ENCODE results near the gene DFFA. TPM values are rescaled to one million over a fixed set of nuclear protein-coding genes. Genes with fewer than 3 reads are reported as not detected.

Gene DFFA, protein sequence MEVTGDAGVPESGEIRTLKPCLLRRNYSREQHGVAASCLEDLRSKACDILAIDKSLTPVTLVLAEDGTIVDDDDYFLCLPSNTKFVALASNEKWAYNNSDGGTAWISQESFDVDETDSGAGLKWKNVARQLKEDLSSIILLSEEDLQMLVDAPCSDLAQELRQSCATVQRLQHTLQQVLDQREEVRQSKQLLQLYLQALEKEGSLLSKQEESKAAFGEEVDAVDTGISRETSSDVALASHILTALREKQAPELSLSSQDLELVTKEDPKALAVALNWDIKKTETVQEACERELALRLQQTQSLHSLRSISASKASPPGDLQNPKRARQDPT
- 10 to 100 TPM; 17.9 to 32.5 (median 26.0) TPM for total RNA-seq

GRCh38 chr1:10472220-10473144, at the start of gene DFFA:
DFFA (minus strand) TSS chr1:10472529; CDS start chr1:10472458, 71 bp downstream.
- Histone ChIP-seq H3K36me3 (peaks cover 9 to 21% (median 20%) of the 10 kb centered on the region in 4 donors), H3K27ac (replicated peaks in 1 of 4) (peak within 1 kb of the TSS; percentile 78 to 85 (median 82))

DNA sequence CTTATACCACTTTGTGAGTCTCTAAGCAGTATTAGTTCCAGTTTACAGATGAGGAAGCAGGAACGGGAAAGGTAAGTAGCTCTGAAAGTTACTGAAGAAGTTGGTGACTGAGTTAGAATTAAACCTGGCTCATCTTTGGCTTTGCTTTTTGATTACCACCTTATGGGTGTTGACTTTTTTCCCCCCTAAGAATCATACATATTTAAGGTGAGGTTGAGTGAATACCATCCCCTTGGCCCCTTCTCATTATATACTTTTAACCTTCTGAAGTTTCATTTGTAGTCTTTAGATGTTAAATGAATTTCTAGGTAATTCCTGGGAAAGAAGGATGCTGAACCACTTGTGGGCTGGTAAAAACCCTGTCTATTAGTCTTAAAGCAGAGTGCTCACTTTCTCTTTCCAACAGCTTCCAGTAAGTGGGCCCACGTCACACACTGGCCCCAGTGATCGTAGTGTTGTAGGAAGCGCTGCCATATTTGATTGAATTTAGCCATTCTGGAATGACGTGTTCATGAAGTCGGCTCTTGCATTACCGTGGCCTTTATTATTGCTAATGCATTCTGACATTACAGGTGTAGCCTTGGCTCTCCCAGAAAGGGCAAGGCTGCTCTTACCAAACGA, 49.3 kb upstream of the DFFA start:
- no peaks in the 10 kb centered on the region for H3K9me3 ChIP-seq
- H3K27me3 ChIP-seq = no peaks in the 10 kb centered on the region
- H3K27ac ChIP-seq (replicated peaks in 1 of 4) = no peak overlapping the region
- TF ChIP-seq EP300 (IDR thresholded peaks at IDR 0.05) = no peak
- TF ChIP-seq, protein P1, sequence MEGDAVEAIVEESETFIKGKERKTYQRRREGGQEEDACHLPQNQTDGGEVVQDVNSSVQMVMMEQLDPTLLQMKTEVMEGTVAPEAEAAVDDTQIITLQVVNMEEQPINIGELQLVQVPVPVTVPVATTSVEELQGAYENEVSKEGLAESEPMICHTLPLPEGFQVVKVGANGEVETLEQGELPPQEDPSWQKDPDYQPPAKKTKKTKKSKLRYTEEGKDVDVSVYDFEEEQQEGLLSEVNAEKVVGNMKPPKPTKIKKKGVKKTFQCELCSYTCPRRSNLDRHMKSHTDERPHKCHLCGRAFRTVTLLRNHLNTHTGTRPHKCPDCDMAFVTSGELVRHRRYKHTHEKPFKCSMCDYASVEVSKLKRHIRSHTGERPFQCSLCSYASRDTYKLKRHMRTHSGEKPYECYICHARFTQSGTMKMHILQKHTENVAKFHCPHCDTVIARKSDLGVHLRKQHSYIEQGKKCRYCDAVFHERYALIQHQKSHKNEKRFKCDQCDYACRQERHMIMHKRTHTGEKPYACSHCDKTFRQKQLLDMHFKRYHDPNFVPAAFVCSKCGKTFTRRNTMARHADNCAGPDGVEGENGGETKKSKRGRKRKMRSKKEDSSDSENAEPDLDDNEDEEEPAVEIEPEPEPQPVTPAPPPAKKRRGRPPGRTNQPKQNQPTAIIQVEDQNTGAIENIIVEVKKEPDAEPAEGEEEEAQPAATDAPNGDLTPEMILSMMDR (IDR thresholded peaks at IDR 0.05) = no peak
- no peak for TF ChIP-seq POLR2A (IDR thresholded peaks at IDR 0.05; ENCODE audit: low read depth)
- no peak for TF ChIP-seq POLR2AphosphoS5 (IDR thresholded peaks at IDR 0.05)
- 93% methylated on average over 8 of the region's 8 CpGs for WGBS
- intact Hi-C loops (cut with DNase I) = no loop called here
- H3K4me3 ChIP-seq = no peak overlapping the region
- no peaks in the 10 kb centered on the region for H3K36me3 ChIP-seq
- H3K4me1 ChIP-seq = peaks cover 8 to 35% (median 29%) of the 10 kb centered on the region in 4 donors
- DNase-seq (ENCODE audit: extremely low spot score) = no peak

More at GRCh38 chr1:10472220-10473144, at the start of gene DFFA:
- TF ChIP-seq POLR2AphosphoS5 (IDR thresholded peaks at IDR 0.05) (peak; percentile 81 to 93), EP300 (IDR thresholded peaks at IDR 0.05) (no peak)
- H3K27me3 ChIP-seq = no peaks in the 10 kb centered on the region
- H3K4me3 ChIP-seq = peak within 1 kb of the TSS; percentile 69 to 94 (median 78)
- intact Hi-C loops (cut with DNase I) = no loop called here
- DNase-seq (ENCODE audit: extremely low spot score) = peak; percentile 97
- H3K4me1 ChIP-seq = peaks cover 21 to 46% (median 44%) of the 10 kb centered on the region in 4 donors
- no peaks in the 10 kb centered on the region for H3K9me3 ChIP-seq
- 2% methylated on average over 25 of the region's 59 CpGs for WGBS

DNA sequence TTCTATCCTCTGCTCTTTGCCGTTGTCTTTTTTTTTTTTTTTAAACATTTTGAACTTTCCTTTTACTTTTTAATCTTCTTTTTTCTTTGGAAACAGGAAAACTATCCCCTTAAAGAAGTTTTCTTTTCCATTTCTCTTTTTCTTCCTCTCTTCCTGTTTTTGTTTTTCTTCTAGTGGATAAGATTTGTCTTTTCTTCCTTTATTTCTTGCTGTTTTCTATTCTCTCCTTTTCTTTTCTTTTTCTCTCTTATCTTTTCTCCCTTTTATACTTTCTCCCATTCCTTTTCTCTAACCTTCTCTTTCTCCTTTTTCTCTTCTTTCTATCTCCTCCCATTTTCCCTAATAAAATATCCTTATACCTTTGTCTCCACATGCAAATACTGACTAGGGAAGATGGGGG, 48.6 kb upstream of the DFFA start:
- Histone ChIP-seq H3K9me3 (no peaks in the 10 kb centered on the region), H3K4me1 (peaks cover 10 to 42% (median 34%) of the 10 kb centered on the region in 4 donors), H3K27me3 (no peaks in the 10 kb centered on the region), H3K4me3 (no peak overlapping the region), H3K36me3 (no peaks in the 10 kb centered on the region), H3K27ac (replicated peaks in 1 of 4) (no peak overlapping the region)
- intact Hi-C loops (cut with DNase I) = no loop called here
- TF ChIP-seq, protein P1 (IDR thresholded peaks at IDR 0.05) = no peak
- TF ChIP-seq EP300 (IDR thresholded peaks at IDR 0.05) (no peak), POLR2A (IDR thresholded peaks at IDR 0.05; ENCODE audit: low read depth) (no peak), POLR2AphosphoS5 (IDR thresholded peaks at IDR 0.05) (no peak)
- no peak for DNase-seq (ENCODE audit: extremely low spot score)
- 81% methylated on average over 1 of the region's 1 CpG for WGBS

DNA sequence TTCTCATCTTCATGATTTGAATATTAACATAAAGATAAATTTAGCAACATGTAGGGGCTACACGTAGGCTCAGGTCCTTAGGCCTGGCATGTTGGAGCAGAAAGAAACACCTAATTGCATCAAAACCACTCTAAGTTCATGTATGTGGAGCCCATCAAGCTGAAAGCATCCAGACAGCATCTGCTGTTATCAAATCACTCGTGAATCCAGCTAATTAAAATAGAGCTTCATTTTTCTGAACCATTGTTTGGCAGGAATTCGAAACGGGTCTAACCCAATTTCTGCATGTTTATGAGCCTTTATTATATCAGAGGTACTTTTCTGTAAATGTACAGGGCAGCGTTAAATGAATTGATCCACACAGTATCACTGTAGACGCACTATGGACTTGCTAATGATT, 48.2 kb upstream of the DFFA start:
- WGBS = 92% methylated on average over 6 of the region's 6 CpGs
- Histone ChIP-seq H3K9me3 (no peaks in the 10 kb centered on the region), H3K4me1 (peaks cover 14 to 46% (median 39%) of the 10 kb centered on the region in 4 donors), H3K36me3 (no peaks in the 10 kb centered on the region), H3K27ac (replicated peaks in 1 of 4) (no peak overlapping the region), H3K4me3 (no peak overlapping the region), H3K27me3 (no peaks in the 10 kb centered on the region)
- TF ChIP-seq, protein P1 (IDR thresholded peaks at IDR 0.05) = no peak
- TF ChIP-seq EP300 (IDR thresholded peaks at IDR 0.05) (no peak), POLR2A (IDR thresholded peaks at IDR 0.05; ENCODE audit: low read depth) (no peak), POLR2AphosphoS5 (IDR thresholded peaks at IDR 0.05) (no peak)
- DNase-seq (ENCODE audit: extremely low spot score) = no peak
- intact Hi-C loops (cut with DNase I) = no loop called here
